ENCODE measurements around the gene RBPJL.

The RBPJL gene

DNA sequence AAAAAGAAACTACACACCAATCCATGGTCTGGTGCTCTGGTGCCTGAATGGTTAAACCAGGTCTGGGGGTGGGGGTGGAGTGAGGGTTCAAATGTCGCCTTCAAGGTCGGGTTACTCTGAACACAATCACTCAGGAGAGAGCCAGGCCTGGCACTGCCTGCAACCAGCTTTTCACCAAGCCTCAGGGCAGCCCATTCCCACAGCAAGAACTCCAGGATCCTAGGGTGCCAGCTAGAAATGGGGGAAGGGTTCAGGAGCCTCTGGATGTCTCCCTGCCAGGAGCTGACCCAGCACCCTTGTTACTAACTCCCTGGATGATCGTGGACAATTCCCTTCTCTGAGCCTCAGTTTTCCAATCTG, 34.9 kb downstream of the RBPJL start:
- no peaks in the 10 kb centered on the region for H4K20me1 ChIP-seq (ENCODE audit: low read depth, low read length)
- TF ChIP-seq EZH2phosphoT487 (conservative IDR thresholded peaks at IDR 0.05; ENCODE audit: low read length) (no peak), CTCF (IDR thresholded peaks at IDR 0.05; ENCODE audit: insufficient read depth, low read length, poor library complexity, severe bottlenecking) (no peak)
- no peak overlapping the region for H2AFZ ChIP-seq (ENCODE audit: low read depth, low read length, severe bottlenecking)
- no peak overlapping the region for H3K4me3 ChIP-seq (ENCODE audit: insufficient read depth, low read length, poor library complexity, severe bottlenecking)
- no peaks in the 10 kb centered on the region for H3K27me3 ChIP-seq (ENCODE audit: low read length)
- H3F3A ChIP-seq (ENCODE audit: insufficient read depth) = no peaks in the 10 kb centered on the region
- H3K9ac ChIP-seq (ENCODE audit: low read length) = no peak overlapping the region
- H3K4me2 ChIP-seq (ENCODE audit: low read depth, low read length, poor library complexity, severe bottlenecking) = no peak overlapping the region
- H3K9me3 ChIP-seq (ENCODE audit: insufficient read depth, low read length) = no peaks in the 10 kb centered on the region
- H3K79me2 ChIP-seq (ENCODE audit: insufficient read depth, low read length) = no peaks in the 10 kb centered on the region
- H3K36me3 ChIP-seq (ENCODE audit: low read length) = no peaks in the 10 kb centered on the region
- H3K27ac ChIP-seq (ENCODE audit: low read depth, low read length) = no peak overlapping the region
- H3K9me2 ChIP-seq (replicated peaks; ENCODE audit: insufficient read depth, low read length) = no peaks in the 10 kb centered on the region

DNA sequence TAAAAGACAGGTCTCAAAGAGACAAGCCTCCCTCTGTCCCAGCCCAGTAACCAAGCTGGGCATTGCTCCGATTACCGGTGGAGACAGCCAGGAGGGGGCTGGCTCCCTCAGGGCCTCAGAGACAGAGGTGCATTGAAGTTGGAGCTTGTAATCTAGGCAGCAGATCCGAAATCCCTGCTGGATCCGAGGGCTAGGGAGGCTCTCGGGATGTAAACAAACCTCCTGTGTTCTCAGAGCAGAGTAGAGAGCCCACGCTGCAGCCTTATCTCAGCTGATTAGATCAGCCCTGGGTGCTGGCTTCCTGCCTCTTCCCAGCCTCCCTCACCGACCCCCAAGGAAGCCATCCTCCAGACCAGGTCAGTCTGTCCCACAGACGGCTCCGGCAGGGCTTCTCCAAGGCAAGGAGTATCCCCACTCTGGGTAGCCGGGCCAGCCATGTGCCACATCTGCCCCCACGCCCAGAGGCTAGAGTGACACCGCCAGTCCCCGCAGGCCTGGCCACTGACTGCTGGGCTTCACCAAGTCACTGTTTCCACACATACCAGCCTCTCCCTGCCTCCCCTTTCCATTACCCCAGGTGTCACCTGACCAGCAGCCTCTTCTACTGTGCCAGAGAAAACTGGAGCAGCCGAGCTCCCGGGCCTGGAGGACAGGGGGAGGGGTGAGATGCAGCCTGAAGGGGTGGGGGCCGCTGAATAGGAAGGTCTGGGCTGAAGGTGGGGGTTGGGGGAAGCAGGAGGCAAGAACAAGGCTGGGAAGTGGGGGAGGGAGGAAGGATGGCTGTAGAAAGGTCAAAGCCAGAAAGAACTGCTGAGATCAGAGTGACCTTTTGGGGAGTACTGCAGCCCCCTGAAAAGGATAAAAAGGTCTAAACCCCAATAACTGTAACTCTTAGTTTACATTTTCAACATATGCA, 35.6 kb downstream of the RBPJL start:
- H3K27me3 ChIP-seq (ENCODE audit: low read length) = no peaks in the 10 kb centered on the region
- H3K27ac ChIP-seq (ENCODE audit: low read depth, low read length) = no peak overlapping the region
- no peak overlapping the region for H3K4me3 ChIP-seq (ENCODE audit: insufficient read depth, low read length, poor library complexity, severe bottlenecking)
- H3F3A ChIP-seq (ENCODE audit: insufficient read depth) = no peaks in the 10 kb centered on the region
- no peaks in the 10 kb centered on the region for H4K20me1 ChIP-seq (ENCODE audit: low read depth, low read length)
- H2AFZ ChIP-seq (ENCODE audit: low read depth, low read length, severe bottlenecking) = no peak overlapping the region
- H3K9me2 ChIP-seq (replicated peaks; ENCODE audit: insufficient read depth, low read length) = no peaks in the 10 kb centered on the region
- no peaks in the 10 kb centered on the region for H3K9me3 ChIP-seq (ENCODE audit: insufficient read depth, low read length)
- TF ChIP-seq EZH2phosphoT487 (conservative IDR thresholded peaks at IDR 0.05; ENCODE audit: low read length) = no peak
- no peak for TF ChIP-seq CTCF (IDR thresholded peaks at IDR 0.05; ENCODE audit: insufficient read depth, low read length, poor library complexity, severe bottlenecking)
- H3K36me3 ChIP-seq (ENCODE audit: low read length) = no peaks in the 10 kb centered on the region
- no peak overlapping the region for H3K4me2 ChIP-seq (ENCODE audit: low read depth, low read length, poor library complexity, severe bottlenecking)
- H3K9ac ChIP-seq (ENCODE audit: low read length) = no peak overlapping the region
- H3K79me2 ChIP-seq (ENCODE audit: insufficient read depth, low read length) = no peaks in the 10 kb centered on the region

- Histone ChIP-seq H3K9me3 (ENCODE audit: insufficient read depth, low read length) (no peaks in the 10 kb centered on the region), H3K4me3 (ENCODE audit: insufficient read depth, low read length, poor library complexity, severe bottlenecking) (no peak overlapping the region), H3K36me3 (ENCODE audit: low read length) (no peaks in the 10 kb centered on the region), H3K9ac (ENCODE audit: low read length) (no peak overlapping the region), H3K9me2 (replicated peaks; ENCODE audit: insufficient read depth, low read length) (no peaks in the 10 kb centered on the region), H3K27ac (ENCODE audit: low read depth, low read length) (no peak overlapping the region), H4K20me1 (ENCODE audit: low read depth, low read length) (no peaks in the 10 kb centered on the region), H2AFZ (ENCODE audit: low read depth, low read length, severe bottlenecking) (no peak overlapping the region), H3K27me3 (ENCODE audit: low read length) (no peaks in the 10 kb centered on the region), H3K79me2 (ENCODE audit: insufficient read depth, low read length) (no peaks in the 10 kb centered on the region), H3K4me2 (ENCODE audit: low read depth, low read length, poor library complexity, severe bottlenecking) (no peak overlapping the region), H3F3A (ENCODE audit: insufficient read depth) (no peaks in the 10 kb centered on the region)
- TF ChIP-seq CTCF (IDR thresholded peaks at IDR 0.05; ENCODE audit: insufficient read depth, low read length, poor library complexity, severe bottlenecking) (no peak), EZH2phosphoT487 (conservative IDR thresholded peaks at IDR 0.05; ENCODE audit: low read length) (no peak)
Observed at GRCh38 chr20:45342855-45343531, 36.4 kb downstream of the RBPJL start.
